Activated CD8-positive, alpha-beta memory T cell treated with anti-CD3 and anti-CD28 coated beads for 4 hours (primary cell): ENCODE data around the gene PYURF.

Experiments
- DNase-seq, 2 donors: peaks; one replicate each; pipeline ENCODE4 v3.0.0-alpha.2; 2020; ENCODE audit warnings: low read depth in 2 of 2

Gene PYURF

GRCh38 chr4:88523325-88524129 lies at the start of gene PYURF:
PYURF (minus strand) TSS chr4:88523776; CDS start chr4:88523700, 76 bp downstream.
- DNase-seq = peak; percentile 57 to 60

DNA sequence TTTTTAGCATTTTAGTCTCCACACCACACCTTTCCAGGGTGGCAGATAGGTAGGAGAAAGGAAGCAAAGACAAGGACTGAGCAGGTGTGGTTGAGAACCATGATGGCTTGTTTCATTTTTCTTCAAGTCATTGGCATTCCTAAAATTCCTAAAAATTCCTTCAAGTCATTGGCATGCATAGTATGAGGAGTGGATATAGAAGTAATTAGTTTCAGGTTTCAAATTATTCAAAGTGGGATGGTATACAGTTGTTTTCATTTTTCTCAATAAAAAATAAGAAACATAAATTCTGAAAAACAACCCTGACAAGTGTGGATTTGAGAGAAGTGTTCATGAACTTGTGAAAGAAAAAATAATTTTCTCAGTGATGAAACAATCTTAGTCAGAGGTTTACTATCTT lies 46.4 kb upstream of the PYURF start:
- DNase-seq = no peak

DNA sequence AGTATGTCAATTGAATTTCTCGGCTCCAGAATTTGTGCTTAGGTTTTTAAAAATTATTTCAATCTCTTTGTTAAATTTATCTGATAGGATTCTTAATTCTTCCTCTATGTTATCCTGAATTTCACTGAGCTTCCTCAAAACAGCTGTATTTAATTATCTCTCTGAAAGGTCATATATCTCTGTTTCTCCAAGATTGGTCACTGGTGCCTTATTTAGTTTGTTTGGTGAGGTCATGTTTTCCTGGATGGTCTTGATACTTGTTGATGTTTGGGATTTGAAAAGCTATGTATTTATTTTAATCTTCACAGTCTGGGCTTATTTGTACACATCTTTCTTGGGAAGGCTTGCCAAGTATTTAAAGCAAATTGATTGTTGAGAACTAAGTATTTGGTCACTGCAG lies 44.0 kb upstream of the PYURF start:
- DNase-seq = no peak

GRCh38 chr4:88549815-88550214 lies 26.2 kb upstream of the PYURF start:
- DNase-seq = no peak

GRCh38 chr4:88539322-88540068 lies 15.9 kb upstream of the PYURF start:
- DNase-seq = peak; percentile 51 to 52

GRCh38 chr4:88537709-88538108 lies 14.1 kb upstream of the PYURF start:
- DNase-seq = no peak

DNA sequence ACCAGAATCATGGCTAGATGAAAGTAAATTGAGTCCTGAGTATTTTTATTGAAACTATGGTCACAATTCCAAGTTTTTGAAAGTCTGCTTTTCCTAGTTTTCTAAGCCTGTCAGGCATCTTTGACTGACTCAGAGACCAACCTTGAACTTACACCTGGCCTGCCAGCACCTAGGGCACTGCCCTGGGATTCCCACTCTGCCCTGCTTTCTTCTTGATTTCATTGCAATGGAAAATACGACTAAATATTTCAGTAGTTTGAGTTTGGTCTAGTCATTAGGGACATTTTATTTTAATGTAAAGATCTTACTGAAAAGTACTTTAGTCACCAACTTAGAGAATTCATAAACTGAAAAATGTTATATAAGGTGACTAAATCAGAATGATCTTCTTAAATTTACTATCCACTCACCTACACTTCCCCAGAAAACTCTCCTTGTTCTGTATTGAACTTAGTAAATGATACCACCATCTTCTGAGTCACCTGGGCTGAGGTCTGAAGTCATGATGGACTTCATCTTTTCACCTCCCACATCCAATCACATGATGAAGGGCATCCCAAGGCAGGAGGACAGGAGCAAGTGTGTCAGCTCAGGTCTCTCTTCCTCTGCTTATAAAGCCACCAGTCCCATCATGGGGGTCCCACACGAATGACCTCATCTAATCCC lies 11.6 kb upstream of the PYURF start:
- DNase-seq = no peak

GRCh38 chr4:88533937-88534750 lies 10.6 kb upstream of the PYURF start:
- no peak for DNase-seq

GRCh38 chr4:88533088-88533790 lies 9.7 kb upstream of the PYURF start:
- DNase-seq = no peak

DNA sequence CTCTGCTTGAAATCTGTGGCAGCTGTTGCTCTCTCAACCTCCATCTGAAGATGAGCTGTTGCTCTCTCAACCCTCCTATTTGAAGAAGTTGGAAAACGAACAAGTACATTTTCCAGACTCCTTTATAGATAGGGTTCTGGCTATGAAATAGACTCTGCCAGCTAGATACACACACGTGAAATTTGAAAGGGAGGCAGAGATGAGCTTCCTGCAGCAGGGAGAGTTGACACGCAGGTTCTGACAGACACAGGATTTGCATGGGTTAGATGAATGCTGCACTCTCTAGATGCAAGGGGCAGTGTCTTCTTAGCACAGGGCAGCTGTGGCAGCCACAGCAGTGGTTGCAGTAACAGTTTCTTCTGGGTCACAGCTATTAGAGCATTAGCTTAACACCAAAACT lies 8.0 kb upstream of the PYURF start:
- DNase-seq = no peak

GRCh38 chr4:88528861-88529260 lies 5.3 kb upstream of the PYURF start:
- DNase-seq = no peak

DNA sequence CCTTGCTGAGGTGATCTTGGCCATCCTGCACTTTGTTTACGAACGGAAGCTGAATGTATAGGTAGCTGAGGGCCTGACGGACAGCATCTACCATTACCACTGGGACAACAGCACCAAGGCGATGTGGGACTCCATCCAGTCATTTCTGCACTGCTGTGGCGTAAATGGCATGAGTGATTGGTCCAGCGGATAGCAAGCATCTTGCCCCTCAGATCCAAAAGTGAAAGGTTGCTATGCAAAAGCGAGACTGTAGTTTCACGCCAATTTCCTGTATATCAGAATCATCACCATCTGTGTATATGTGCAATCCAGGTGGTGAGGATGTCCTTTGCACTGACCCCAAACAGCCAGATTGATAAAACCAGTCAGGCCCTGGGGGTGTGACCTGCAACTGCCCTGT lies 4.2 kb upstream of the PYURF start:
- no peak for DNase-seq

- no peak for DNase-seq
Measured at GRCh38 chr4:88526221-88526815, 2.7 kb upstream of the PYURF start.

DNA sequence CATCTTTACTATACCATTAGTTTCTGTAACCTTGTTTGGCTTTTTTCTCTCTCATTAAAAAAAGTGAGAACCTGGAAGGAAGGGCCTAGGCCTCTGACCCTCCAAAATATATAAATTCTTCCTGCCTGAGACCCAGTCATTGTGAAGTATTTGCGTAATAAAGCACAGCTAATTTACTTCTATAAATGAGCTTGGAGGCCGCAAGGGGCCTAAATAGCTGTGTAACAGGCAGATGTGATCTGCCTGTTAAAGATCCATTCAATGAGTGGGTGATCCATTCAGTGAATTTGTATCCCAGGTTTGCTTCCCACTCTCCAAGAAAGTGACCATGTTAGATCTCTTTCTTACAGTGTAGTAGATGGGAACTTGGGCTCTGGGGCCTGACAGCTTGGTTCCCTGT lies 595 bp upstream of the PYURF start:
- no peak for DNase-seq

DNA sequence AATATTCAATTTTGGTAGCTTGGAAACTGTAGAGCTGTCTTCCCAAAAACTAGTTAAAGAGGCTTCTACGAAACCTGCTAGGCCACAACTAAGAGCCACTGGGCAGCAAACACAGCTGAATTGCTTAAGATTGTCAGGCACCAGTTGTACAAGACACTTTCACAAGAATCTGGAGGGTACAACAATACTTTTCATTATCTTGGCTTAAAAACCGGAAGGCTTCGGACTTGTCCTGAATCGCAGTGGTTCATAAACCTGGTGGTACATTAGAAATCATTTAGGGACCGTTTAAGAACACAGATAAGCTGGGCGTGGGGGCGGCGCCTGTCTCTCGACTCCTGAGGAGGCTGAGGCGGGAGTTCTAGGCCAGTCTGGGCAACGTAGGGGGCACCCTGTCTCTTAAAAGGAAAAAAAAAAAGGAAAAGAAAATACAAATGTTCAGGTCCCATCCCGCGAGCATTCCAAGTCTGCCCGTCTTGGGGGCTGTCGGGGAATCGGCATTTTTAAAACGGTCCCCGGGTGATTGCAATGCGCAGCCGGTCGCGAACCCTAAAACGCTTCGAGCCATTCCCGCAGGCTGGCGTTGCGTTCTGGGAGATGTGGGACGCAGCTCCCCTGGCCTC lies 763 bp downstream of the PYURF start:
- peak in 1 of 2 donors; percentile 2 for DNase-seq

DNA sequence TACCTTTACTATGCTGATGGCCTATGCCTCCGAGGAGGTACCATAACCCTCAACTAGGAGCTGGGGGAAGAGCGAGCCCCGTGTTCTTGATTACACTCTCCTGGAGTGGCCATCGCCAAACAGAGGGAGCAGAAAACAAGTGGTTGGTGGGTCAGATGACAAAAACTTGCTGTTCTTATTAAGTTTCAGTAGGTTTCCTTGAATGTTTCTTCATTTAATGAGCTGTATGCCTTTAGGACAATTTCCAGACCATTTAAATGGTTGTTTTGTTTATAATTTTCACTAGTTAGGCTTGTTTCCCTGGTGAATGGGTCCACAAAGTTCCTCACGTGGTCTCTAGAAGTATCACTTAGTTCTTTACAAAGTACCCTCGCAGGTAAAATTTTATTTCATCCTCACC lies 4.7 kb downstream of the PYURF start:
- DNase-seq = no peak

DNA sequence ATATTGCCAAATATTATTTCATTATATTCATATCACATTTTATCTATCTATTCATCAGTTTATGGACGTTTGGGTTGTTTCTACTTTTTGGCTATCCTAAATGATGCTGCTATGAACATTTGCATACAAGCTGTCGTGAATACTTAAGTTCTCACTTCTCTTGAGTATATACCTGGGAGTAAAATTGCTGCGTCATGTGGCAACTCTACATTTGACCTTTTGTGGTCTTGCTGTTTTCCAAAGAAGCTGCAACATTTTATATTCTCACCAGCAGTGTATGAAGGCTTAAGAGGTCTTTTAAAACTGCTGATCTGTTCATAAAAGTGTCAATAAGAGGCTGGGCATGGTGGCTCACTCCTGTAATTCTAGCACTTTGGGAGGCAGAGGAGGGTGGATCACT lies 5.8 kb downstream of the PYURF start:
- DNase-seq = no peak

GRCh38 chr4:88516746-88517145 lies 6.8 kb downstream of the PYURF start:
- no peak for DNase-seq

- DNase-seq = no peak
Measured at GRCh38 chr4:88514557-88515511, 8.7 kb downstream of the PYURF start.
